NCI-H446 treated with DMSO at 0.1 percent for 48 hours (cell line): Measurements from ENCODE around the gene KIF15.
A peak's percentile ranks its signal among the peaks of the same experiment; 100 is the strongest.
"Not testable (repeated sequence)": the region's sequence is repeated elsewhere in the genome, so short reads cannot be mapped to it uniquely, and the experiment has no call there.

Experiments used
- DNase-seq: peaks from one replicate; lab custom pipeline; 2025; lab: John Stamatoyannopoulos, UW

The KIF15 gene

GRCh38 chr3:44761424-44762169 is at the start of gene KIF15, which contains the start of gene KIAA1143:
Gene KIF15 (plus strand): TSS chr3:44761794. CDS start chr3:44761866, 72 bp downstream.
Gene KIAA1143 (minus strand): TSS chr3:44761619. CDS start chr3:44761602, 17 bp downstream.
- peak; percentile 81 for DNase-seq

- DNase-seq: peak; percentile 55
Observed at GRCh38 chr3:44712455-44713075, 49.0 kb upstream of the KIF15 start, which contains the start of gene ZNF502. Gene ZNF502 (plus strand): TSS chr3:44712660. CDS start chr3:44720262, 7,602 bp downstream.

GRCh38 chr3:44721231-44722102 is 40.1 kb upstream of the KIF15 start:
- no peak for DNase-seq

GRCh38 chr3:44722103-44722401 is 39.5 kb upstream of the KIF15 start:
- no peak for DNase-seq

GRCh38 chr3:44729384-44729910 is 32.1 kb upstream of the KIF15 start, which contains the start of gene ZNF501:
Gene ZNF501 (plus strand): TSS chr3:44729635. CDS start chr3:44734422, 4,787 bp downstream.
- DNase-seq: peak; percentile 27

- no peak for DNase-seq
Observed at GRCh38 chr3:44734646-44735168, 26.9 kb upstream of the KIF15 start.

- no peak for DNase-seq
Observed at GRCh38 chr3:44761101-44761423, 532 bp upstream of the KIF15 start.

GRCh38 chr3:44762170-44762677 is 630 bp downstream of the KIF15 start:
- no peak for DNase-seq

GRCh38 chr3:44762690-44763089 is 1.1 kb downstream of the KIF15 start:
- no peak for DNase-seq

GRCh38 chr3:44764248-44764647 is 2.7 kb downstream of the KIF15 start:
- no peak for DNase-seq

- DNase-seq: no peak
Observed at GRCh38 chr3:44771424-44772098, 10.0 kb downstream of the KIF15 start.

GRCh38 chr3:44772099-44772442 is 10.5 kb downstream of the KIF15 start:
- DNase-seq: no peak

GRCh38 chr3:44782891-44783290 is 21.3 kb downstream of the KIF15 start:
- DNase-seq: no peak

- DNase-seq: no peak
Observed at GRCh38 chr3:44795197-44795596, 33.6 kb downstream of the KIF15 start.

GRCh38 chr3:44802011-44802410 is 40.4 kb downstream of the KIF15 start:
- DNase-seq: no peak

- DNase-seq: no peak
Observed at GRCh38 chr3:44803298-44803697, 41.7 kb downstream of the KIF15 start.

- DNase-seq: no peak
Observed at GRCh38 chr3:44805960-44806359, 44.4 kb downstream of the KIF15 start.

GRCh38 chr3:44814751-44815150 is 53.2 kb downstream of the KIF15 start:
- DNase-seq: no peak

GRCh38 chr3:44816334-44816733 is 54.7 kb downstream of the KIF15 start:
- not testable (repeated sequence) for DNase-seq

- DNase-seq: not testable (repeated sequence)
Observed at GRCh38 chr3:44821206-44821605, 59.6 kb downstream of the KIF15 start.

GRCh38 chr3:44825264-44825925 is 63.8 kb downstream of the KIF15 start:
- DNase-seq: no peak
